HEK293 (cell line): Measurements from ENCODE around the gene PWWP2B.

ENCODE experiments used
- ELK4 ChIP-seq: IDR thresholded peaks from 2 replicates; pipeline ENCODE4 v1.6.1; 2011; ENCODE audit warnings: mild to moderate bottlenecking, low read depth, low read length, borderline replicate concordance
- KLF9 ChIP-seq: fragments of 450-650 bp; formaldehyde crosslinking; IDR thresholded peaks from 2 replicates; pipeline ENCODE4 v1.5.1; 2016; ENCODE audit warnings: missing biosample characterization, missing genetic modification characterization, low read depth
- PATZ1 ChIP-seq: fragments of 450-650 bp; formaldehyde crosslinking; IDR thresholded peaks from 2 replicates; pipeline ENCODE4 v1.5.1; 2016; ENCODE audit warnings: missing biosample characterization, missing genetic modification characterization
- PRDM10 ChIP-seq: fragments of 450-650 bp; formaldehyde crosslinking; IDR thresholded peaks from 2 replicates; pipeline ENCODE4 v1.5.1; 2016; ENCODE audit warnings: missing biosample characterization, missing genetic modification characterization
- REST ChIP-seq: fragments of 450-650 bp; formaldehyde crosslinking; IDR thresholded peaks from 2 replicates; pipeline ENCODE4 v1.5.1; 2016; ENCODE audit warnings: missing biosample characterization, missing genetic modification characterization
- ZNF239 ChIP-seq: fragments of 450-650 bp; formaldehyde crosslinking; IDR thresholded peaks from 2 replicates; pipeline ENCODE4 v1.5.1; 2016; ENCODE audit warnings: missing biosample characterization, missing genetic modification characterization
- ZNF302 ChIP-seq: fragments of 450-650 bp; formaldehyde crosslinking; IDR thresholded peaks from 2 replicates; pipeline ENCODE4 v1.5.1; 2016; ENCODE audit warnings: missing biosample characterization, missing genetic modification characterization, low read depth
- ZNF610 ChIP-seq: fragments of 450-650 bp; formaldehyde crosslinking; IDR thresholded peaks from 2 replicates; pipeline ENCODE4 v1.5.1; 2016; ENCODE audit warnings: missing biosample characterization, missing genetic modification characterization, borderline replicate concordance
- ZNF623 ChIP-seq: fragments of 450-650 bp; formaldehyde crosslinking; IDR thresholded peaks from 2 replicates; pipeline ENCODE4 v1.5.1; 2016; ENCODE audit warnings: missing biosample characterization, missing genetic modification characterization
- ZNF830 ChIP-seq: fragments of 450-650 bp; IDR thresholded peaks from 2 replicates; pipeline ENCODE4 v1.5.0; 2018; ENCODE audit warnings: missing biosample characterization, missing genetic modification characterization, low read depth, mild to moderate bottlenecking, moderate library complexity
- TF ChIP-seq, protein P1 (sequence below): fragments of 450-650 bp; formaldehyde crosslinking; IDR thresholded peaks from 2 replicates; pipeline ENCODE4 v1.5.1; 2016; ENCODE audit warnings: missing biosample characterization, missing genetic modification characterization

- no peak for TF ChIP-seq ZNF623 (tag by site-specific recombination)
- TF ChIP-seq, protein P1, sequence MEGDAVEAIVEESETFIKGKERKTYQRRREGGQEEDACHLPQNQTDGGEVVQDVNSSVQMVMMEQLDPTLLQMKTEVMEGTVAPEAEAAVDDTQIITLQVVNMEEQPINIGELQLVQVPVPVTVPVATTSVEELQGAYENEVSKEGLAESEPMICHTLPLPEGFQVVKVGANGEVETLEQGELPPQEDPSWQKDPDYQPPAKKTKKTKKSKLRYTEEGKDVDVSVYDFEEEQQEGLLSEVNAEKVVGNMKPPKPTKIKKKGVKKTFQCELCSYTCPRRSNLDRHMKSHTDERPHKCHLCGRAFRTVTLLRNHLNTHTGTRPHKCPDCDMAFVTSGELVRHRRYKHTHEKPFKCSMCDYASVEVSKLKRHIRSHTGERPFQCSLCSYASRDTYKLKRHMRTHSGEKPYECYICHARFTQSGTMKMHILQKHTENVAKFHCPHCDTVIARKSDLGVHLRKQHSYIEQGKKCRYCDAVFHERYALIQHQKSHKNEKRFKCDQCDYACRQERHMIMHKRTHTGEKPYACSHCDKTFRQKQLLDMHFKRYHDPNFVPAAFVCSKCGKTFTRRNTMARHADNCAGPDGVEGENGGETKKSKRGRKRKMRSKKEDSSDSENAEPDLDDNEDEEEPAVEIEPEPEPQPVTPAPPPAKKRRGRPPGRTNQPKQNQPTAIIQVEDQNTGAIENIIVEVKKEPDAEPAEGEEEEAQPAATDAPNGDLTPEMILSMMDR (tag by site-specific recombination), result no peak
- no peak for TF ChIP-seq ZNF239 (tag by site-specific recombination)
- no peak for TF ChIP-seq ZNF302
- TF ChIP-seq REST (tag by site-specific recombination), result no peak
- TF ChIP-seq ELK4, result no peak
- TF ChIP-seq ZNF830 (tag by site-specific recombination), result no peak
- no peak for TF ChIP-seq PRDM10 (tag by site-specific recombination)
- TF ChIP-seq KLF9 (tag by site-specific recombination), result no peak
- no peak for TF ChIP-seq PATZ1 (tag by site-specific recombination)
- no peak for TF ChIP-seq ZNF610
These were observed 28.8 kb downstream of the PWWP2B start for GRCh38 chr10:132425757-132426155.
